ENCODE results near the gene RPL10A.
A peak's percentile ranks its signal among the peaks of the same experiment; 100 is the strongest.

Gene RPL10A

DNA sequence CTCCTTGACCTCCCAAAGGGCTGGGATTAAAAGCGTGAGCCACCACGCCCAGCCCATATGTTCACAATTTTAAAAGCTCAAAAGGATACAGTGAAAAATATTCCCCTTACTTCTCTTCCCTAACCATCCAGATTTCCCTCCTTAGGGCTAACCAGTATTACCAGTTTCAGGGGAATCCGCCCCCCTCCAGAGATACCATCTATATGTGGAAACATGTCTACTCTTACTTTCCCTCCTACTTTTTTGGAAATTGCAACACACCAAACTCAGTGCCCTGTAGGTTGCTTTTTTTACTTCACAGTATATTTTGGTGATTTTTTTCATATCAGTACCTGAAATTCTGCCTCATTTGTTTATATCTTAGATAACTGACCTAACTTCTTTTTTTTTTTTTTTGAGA, 6.9 kb upstream of the RPL10A start:
- no peak overlapping the region for H3K4me3 ChIP-seq (ENCODE audit: low read length)
- TF ChIP-seq ZNF274 (IDR thresholded peaks at IDR 0.05; ENCODE audit: low read depth, low read length) = no peak

DNA sequence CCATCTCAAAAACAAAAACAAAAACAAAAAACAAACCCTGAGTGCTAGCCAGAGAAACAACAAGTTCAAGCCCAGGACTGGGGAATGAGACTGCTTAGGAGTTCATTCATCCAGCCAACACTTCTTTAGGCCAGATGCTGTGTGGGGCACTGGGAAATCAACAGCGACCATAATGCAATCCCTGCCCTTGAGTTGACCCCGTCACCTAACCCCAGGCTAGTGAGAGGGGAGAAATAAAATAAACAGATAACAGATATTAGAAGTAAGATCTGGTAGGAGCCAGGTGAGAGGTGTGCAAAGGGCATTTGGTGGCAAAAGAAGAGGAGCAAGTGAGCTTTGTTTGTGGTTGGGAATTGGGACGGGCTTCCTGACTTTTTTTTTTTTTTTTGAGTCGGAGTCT, 4.9 kb upstream of the RPL10A start:
- TF ChIP-seq ZNF274 (IDR thresholded peaks at IDR 0.05; ENCODE audit: low read depth, low read length) = no peak
- H3K4me3 ChIP-seq (ENCODE audit: low read length) = no peak overlapping the region

DNA sequence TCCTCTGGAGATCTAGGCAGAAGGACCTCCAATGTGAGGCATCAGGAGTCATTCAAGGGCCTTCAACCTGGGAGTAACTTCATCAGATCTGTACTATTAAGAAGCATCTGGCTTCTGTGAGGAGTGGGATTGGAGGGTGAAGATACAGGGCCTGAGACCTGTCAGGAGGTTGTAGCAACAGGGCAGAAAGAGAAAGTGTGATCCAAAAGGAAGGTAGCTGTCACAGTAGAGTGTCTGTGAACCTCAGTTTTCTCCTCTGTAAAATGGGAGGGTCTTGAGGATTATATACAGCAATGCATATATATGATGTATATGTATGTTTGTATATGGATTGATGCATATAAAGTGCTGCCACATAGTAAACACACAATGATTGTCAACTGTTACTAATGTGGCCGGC, 2.6 kb upstream of the RPL10A start:
- TF ChIP-seq ZNF274 (IDR thresholded peaks at IDR 0.05; ENCODE audit: low read depth, low read length) = no peak

DNA sequence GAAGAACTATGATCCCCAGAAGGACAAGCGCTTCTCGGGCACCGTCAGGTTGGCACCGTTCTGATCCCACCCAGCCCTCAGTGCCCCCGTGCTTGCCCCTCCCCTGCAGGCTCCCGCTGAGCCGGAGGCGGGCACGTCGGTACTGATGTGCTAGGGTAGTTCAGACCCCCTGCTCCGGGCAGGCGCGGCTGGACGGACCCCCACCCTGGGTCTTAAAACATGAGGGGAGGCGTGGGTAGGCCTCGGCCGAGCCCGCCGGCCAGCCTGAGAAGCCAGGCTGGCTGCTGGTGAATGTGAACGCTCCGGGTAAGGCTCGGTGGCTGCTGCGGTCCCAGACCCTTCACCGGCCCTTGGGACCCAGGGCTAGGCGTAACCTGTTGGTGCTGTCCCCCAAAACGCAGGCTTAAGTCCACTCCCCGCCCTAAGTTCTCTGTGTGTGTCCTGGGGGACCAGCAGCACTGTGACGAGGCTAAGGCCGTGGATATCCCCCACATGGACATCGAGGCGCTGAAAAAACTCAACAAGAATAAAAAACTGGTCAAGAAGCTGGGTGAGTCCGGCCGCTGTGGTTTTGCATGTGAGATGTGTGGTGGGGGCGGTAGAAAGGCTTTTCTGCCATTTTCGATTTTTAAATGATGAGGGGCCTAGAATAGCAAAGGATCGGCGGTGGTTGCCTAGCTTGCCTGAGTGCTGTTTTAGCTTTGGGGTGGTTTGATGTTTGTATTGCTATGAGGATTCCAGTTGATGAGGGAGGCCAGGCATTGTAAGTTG, 964 bp downstream of the RPL10A start:
- TF ChIP-seq ZNF274 (IDR thresholded peaks at IDR 0.05; ENCODE audit: low read depth, low read length) = no peak
- H3K4me3 ChIP-seq (ENCODE audit: low read length) = peak overlapping the region; percentile 90

More for the DNA sequence above, 2.6 kb upstream of the RPL10A start:
- no peak overlapping the region for H3K4me3 ChIP-seq (ENCODE audit: low read length)

DNA sequence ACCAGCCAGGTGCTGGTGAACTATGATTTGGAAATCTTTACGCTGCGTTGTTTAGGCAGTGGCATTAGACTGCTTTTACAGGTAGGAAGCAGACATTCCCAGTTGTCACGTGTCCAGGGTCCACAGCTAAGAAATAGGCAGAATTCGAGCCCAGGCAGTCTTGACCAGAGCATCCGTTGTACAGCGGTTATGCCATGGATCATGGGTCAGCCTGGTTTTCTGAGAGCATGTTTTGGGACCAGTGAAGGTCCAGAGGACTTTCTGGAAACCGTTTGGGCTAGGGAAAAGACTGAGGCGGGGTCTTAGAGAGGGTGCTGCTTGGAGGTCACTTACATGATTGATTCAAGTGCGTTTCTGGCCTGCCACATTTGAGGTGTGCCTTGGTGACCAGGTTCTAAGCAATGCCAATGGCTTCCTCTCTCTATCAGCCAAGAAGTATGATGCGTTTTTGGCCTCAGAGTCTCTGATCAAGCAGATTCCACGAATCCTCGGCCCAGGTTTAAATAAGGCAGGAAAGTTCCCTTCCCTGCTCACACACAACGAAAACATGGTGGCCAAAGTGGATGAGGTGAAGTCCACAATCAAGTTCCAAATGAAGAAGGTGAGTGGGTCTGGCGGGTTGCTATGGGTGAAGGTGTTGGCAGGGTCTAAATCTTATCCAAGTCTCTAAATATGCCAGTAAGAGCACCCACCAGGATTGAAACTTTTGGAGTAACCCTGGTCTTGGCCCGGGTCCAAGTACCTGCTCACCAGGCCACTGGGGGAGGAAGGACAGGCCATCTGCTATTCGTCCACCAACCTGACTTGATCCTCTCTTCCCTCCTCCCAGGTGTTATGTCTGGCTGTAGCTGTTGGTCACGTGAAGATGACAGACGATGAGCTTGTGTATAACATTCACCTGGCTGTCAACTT, 1.8 kb downstream of the RPL10A start:
- no peak for TF ChIP-seq ZNF274 (IDR thresholded peaks at IDR 0.05; ENCODE audit: low read depth, low read length)
- H3K4me3 ChIP-seq (ENCODE audit: low read length) = peak overlapping the region; percentile 90

DNA sequence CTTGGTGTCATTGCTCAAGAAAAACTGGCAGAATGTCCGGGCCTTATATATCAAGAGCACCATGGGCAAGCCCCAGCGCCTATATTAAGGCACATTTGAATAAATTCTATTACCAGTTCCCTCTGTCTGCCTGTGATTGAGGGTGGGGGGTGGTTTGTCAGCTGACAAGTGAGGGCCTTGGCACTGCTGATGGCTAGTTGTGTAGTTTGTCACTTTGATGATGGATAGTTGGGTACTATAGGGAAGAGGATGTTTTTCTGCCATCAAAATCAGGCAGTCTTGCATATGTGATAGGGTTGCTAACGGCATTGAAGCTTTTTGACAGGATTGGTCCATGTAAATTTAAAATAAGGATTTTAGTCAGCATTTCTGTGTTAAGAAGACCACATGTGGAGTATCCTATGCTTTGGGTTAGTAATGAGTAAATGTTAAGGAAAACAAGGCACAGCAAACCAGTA, 2.5 kb downstream of the RPL10A start:
- no peak for TF ChIP-seq ZNF274 (IDR thresholded peaks at IDR 0.05; ENCODE audit: low read depth, low read length)
- peak overlapping the region; percentile 90; the same call in 1 of the 2 replicates for H3K4me3 ChIP-seq (ENCODE audit: low read length)

DNA sequence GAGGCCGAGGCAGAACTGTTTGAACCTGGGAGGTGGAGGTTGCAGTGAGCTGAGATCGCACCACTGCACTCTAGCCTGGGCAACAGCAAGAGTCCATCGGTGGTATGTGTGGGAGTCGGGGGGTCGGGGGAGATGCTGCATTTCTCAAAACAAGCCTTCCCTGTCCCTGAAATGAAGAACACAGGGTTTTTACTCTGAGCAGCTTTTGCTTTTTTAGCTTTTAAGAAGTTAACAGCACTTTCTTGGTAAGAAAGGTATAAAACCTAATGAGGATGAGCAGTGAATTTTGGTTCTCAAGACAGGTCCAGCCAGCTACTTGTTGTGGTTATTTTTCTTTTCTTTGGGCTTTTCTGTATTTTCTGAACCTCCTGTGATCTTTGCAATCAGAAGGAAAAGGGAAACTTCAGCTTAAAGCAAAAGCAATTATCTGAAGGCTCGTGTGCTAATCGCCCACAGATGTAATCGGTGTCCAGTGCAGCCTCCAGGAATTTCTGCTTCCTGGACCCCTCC, 3.7 kb downstream of the RPL10A start:
- no peak overlapping the region for H3K4me3 ChIP-seq (ENCODE audit: low read length)
- no peak for TF ChIP-seq ZNF274 (IDR thresholded peaks at IDR 0.05; ENCODE audit: low read depth, low read length)

DNA sequence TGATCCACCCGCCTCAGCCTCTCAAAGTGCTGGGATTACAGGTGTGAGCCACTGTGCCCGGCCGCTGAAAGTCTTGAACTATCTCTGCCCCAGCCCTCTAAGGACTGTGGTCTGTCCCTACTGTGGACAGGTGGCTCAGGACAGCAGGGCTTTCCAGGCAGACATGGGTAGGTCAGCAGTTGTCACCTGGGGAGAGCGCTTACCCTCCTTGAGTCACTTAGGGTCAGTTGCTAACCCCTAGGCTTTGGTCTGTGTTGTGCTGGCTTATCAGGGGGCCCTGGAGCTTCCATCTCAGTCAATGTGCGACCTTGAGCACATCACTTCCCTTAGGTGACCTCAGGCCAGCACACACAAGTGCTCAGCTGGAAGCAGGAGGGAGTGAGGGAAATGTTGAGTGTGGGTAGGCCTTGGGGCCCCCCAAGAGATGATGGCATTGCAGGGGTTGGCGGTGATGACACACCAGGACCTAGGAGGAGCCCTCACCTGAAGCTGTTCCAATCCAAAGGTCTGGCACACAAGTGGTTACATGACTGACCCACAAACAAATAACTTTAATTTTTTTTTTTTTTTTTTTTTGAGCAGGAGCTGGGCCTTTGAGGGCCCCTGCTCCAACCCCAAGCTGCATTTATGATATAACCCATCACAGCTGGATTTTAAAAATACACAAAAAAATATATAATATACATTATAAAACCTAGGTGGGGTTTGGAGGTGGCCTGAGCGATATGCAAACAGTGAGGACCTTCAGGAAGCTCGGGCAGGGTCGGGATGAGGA, 5.1 kb downstream of the RPL10A start:
- no peak for TF ChIP-seq ZNF274 (IDR thresholded peaks at IDR 0.05; ENCODE audit: low read depth, low read length)
- no peak overlapping the region for H3K4me3 ChIP-seq (ENCODE audit: low read length)

DNA sequence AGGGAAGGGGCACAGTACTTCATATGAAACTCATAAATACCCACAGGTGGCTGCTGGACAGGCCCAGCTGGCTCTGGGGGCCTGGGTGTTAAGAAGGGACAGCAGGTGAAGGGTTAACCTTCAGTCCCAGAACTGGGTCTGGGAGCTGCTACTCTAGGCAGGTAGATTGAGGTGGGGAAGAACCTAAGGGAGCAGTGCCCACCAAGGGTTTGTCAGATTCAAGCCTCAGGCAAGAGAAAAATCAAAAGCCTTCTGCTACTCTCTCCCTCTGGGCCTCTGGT, 5.6 kb downstream of the RPL10A start:
- H3K4me3 ChIP-seq (ENCODE audit: low read length) = no peak overlapping the region
- no peak for TF ChIP-seq ZNF274 (IDR thresholded peaks at IDR 0.05; ENCODE audit: low read depth, low read length)

DNA sequence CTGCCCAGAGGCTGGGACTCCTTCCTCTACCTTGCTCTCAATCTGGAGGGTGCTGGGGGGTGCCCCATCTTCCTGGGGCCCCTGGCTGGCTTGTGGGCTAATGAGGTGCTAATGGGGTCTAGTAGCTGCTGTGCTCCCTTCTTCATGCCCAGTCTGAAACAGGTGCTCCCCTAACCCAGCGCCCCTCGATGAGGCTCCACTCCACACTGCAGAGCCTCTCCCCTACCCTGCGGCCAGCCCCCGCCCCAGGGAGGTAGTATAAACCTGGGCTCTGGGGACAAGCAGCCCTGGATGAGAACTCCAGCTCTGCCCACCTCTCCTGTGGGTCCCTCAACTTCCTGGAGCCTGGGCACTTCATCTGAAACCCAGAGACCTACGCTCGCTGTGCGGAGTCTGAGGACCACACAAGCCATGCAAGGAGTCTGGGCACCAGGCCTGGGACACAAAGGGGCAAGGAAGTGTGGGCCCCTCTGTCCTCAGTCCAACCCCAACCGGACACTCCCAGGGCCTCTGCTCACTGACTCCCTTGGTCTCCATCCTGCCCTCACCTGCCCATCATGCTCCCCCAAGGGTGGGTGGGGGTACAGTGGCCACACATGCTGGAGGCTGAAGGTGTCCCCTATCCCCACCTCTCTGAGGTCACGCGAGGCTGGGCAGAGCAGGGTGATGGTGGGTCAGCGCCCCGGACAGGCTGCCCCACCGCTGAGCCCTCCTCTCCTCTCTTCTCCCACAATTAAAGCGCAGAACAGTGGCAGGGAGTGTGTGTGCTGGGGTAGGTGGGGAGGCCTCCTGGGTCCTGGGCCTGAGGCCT, 6.1 kb downstream of the RPL10A start:
- H3K4me3 ChIP-seq (ENCODE audit: low read length) = no peak overlapping the region
- TF ChIP-seq ZNF274 (IDR thresholded peaks at IDR 0.05; ENCODE audit: low read depth, low read length) = no peak

DNA sequence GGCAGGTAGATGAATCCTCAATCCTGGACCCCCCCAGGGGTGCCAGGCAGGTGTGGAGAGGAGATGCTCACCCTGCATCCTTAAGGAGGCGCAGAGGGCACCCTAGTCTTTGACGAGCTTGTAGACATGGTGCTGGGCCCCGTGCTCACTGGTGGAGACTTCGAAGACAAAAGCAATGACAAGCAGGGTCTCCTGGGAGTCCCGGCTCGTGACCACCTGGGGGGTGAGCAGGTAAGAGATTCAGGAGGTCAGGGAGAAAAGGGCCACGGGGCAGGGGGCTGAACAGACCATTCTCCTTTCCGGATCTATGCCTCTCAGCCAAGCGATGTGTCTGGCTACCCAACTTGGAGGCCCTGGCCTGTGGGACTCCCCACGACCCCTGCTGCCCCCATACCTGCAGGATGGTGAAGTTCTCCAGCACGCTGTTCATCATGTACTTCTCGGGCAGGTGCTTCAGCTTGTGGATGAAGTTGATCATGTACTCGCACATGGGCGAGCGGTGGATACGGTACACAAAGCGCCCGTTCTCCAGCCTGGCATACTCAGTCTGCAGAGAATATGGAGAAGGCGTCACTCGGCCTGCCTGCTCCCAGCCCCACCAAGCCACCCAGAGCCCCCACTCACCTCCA, 6.9 kb downstream of the RPL10A start:
- no peak for TF ChIP-seq ZNF274 (IDR thresholded peaks at IDR 0.05; ENCODE audit: low read depth, low read length)
- no peak overlapping the region for H3K4me3 ChIP-seq (ENCODE audit: low read length)

DNA sequence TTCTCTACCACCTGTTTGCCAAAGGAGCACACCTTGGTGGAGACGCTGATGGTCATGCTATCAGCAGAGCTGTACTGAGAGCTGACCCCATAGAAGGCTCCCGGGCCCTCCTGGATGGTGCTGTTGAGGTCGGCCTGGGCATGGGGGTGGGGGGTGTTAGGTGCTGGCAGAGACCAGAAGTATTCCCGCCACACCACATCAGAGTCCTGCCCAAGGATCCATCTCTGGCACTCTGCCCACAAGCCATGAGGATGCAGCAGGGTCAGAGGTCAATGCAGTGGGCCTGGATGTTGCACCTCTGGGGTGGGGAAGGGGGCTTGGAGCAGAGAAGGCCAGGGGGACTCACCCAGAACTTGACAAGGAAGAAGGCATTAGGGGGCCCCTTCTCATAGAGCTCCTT, 7.4 kb downstream of the RPL10A start:
- TF ChIP-seq ZNF274 (IDR thresholded peaks at IDR 0.05; ENCODE audit: low read depth, low read length) = no peak
- no peak overlapping the region for H3K4me3 ChIP-seq (ENCODE audit: low read length)

DNA sequence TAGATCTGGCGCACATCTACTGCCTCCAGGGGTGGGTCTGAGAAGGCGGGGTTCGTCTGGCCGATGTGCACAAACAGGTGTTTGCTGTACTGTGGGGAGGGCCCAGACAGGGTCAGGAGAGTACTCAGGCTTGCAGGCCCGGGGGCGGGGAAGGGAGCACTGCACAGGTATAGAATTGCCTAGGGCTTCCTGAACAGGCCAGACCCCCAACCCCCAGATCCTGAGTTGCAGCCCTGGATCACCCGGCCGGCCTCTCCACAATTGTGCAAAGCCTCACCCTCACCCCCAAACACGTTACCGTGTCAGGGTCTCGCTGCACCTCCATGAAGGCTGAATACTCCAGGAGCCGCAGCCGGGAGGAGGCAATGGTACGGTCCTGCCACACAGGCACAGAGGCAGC, 7.8 kb downstream of the RPL10A start:
- no peak overlapping the region for H3K4me3 ChIP-seq (ENCODE audit: low read length)
- TF ChIP-seq ZNF274 (IDR thresholded peaks at IDR 0.05; ENCODE audit: low read depth, low read length) = no peak
